Measurements from ENCODE around the gene GABRG3.

DNA sequence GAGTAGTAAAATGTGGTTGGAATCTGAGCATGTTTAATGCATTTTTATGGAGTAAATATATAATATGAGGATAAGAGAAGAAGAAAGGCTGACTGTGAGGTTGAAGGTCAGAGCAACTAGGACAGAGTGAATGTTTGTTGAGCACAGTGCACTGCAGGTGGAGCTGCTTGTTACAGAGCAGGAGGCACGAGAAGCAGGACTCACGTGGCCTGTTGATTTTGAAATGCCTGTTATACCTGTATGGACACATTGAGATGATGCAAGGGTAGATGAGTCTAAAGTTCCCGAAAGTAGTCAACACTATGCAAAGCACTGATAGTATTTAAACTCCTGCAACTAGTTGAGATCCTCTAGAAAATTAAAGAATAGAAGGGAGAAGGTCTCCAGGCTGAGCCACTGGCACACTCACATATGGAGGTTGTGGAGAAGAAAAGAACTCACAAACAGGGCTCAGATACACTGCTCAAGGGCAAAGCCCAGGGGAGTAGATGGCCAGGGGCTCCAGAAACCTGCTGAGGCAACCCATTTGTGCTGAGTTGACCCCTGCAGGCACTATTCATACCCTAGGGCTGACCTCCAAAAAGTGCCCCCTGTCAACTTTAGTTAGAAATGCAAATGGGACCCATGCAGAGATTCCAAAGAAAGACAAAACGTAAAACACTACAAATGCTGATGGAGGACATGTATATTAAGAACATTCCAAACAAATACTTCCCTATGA lies 541.5 kb downstream of the GABRG3 start:
- TF ChIP-seq, protein P1, sequence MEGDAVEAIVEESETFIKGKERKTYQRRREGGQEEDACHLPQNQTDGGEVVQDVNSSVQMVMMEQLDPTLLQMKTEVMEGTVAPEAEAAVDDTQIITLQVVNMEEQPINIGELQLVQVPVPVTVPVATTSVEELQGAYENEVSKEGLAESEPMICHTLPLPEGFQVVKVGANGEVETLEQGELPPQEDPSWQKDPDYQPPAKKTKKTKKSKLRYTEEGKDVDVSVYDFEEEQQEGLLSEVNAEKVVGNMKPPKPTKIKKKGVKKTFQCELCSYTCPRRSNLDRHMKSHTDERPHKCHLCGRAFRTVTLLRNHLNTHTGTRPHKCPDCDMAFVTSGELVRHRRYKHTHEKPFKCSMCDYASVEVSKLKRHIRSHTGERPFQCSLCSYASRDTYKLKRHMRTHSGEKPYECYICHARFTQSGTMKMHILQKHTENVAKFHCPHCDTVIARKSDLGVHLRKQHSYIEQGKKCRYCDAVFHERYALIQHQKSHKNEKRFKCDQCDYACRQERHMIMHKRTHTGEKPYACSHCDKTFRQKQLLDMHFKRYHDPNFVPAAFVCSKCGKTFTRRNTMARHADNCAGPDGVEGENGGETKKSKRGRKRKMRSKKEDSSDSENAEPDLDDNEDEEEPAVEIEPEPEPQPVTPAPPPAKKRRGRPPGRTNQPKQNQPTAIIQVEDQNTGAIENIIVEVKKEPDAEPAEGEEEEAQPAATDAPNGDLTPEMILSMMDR (IDR thresholded peaks at IDR 0.05) = no peak
- no peak for TF ChIP-seq POLR2AphosphoS5 (IDR thresholded peaks at IDR 0.05)
